ENCODE results near the gene UBL4B.

UBL4B gene

DNA sequence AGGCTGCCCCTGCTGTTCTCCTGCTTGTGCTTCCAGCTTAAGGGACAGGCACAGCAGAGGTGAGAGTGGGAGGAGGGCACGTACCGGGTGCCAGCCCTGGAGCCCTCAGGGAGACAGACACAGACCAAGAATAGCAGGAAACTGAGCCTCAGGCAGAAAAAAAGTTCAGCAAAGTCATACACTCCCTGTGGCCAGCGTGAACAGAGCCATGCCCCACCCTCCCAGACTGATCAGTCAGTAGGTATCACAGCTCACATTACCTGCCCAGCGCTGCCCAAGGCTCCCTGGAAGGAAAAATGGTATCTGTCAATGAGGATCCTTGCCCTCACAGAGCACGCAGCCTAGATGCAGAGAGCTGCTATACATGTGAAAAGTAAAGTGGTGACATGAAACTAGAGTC, 1.3 kb downstream of the UBL4B start:
- no peak overlapping the region for H2AFZ ChIP-seq (ENCODE audit: low read depth, low read length)
- no peaks in the 10 kb centered on the region for H3K9me3 ChIP-seq (ENCODE audit: control insufficient read depth, low read length)
- H3K79me1 ChIP-seq (replicated peaks; ENCODE audit: low read length, poor library complexity, severe bottlenecking), result no peaks in the 10 kb centered on the region
- WGBS, result 63% methylated on average over 5 of the region's 5 CpGs
- no peak overlapping the region for H2BK120ac ChIP-seq (ENCODE audit: low read depth, low read length)
- no peak overlapping the region for H2BK15ac ChIP-seq (ENCODE audit: low read depth, poor library complexity, severe bottlenecking)
- no peak overlapping the region for H4K8ac ChIP-seq (ENCODE audit: low read length)
- H3K4me2 ChIP-seq (ENCODE audit: low read length, poor library complexity, severe bottlenecking), result no peak overlapping the region
- H3K18ac ChIP-seq (ENCODE audit: low read depth in 1 of 2, low read length in 2 of 2), result no peak overlapping the region
- no peak overlapping the region for H2BK5ac ChIP-seq (ENCODE audit: low read depth, low read length, poor library complexity, severe bottlenecking)
- H3K9ac ChIP-seq (ENCODE audit: low read length), result no peak overlapping the region
- DNase-seq, result no peak
- H3K27me3 ChIP-seq (ENCODE audit: control insufficient read depth in 1 of 2, insufficient read depth in 1 of 2, low read length in 2 of 2), result peaks cover 34 to 67% of the 10 kb centered on the region in 2 experiments
- no peaks in the 10 kb centered on the region for H3K36me3 ChIP-seq (ENCODE audit: control insufficient read depth in 1 of 2, insufficient read depth in 2 of 2, low read depth in 1 of 2, low read length in 2 of 2)
- H3K14ac ChIP-seq (ENCODE audit: low read length in 2 of 2), result no peak overlapping the region
- no peak overlapping the region for H2AK5ac ChIP-seq (ENCODE audit: low read length, severe bottlenecking)
- H3K4me1 ChIP-seq (ENCODE audit: control insufficient read depth, insufficient read depth, low read depth, low read length), result no peaks in the 10 kb centered on the region
- H3K4me3 ChIP-seq (ENCODE audit: insufficient read depth in 1 of 2, low read depth in 1 of 2, low read length in 2 of 2), result no peak overlapping the region
- H3K4ac ChIP-seq (ENCODE audit: low read depth in 1 of 2, low read length in 2 of 2), result no peak overlapping the region
- no peak overlapping the region for H2BK12ac ChIP-seq (ENCODE audit: low read length in 2 of 2)
- H4K91ac ChIP-seq (ENCODE audit: low read length), result no peak overlapping the region
- H3K23ac ChIP-seq (ENCODE audit: low read length in 2 of 2), result no peak overlapping the region
- no peak overlapping the region for H3K27ac ChIP-seq (ENCODE audit: low read length, poor library complexity, severe bottlenecking)

DNA sequence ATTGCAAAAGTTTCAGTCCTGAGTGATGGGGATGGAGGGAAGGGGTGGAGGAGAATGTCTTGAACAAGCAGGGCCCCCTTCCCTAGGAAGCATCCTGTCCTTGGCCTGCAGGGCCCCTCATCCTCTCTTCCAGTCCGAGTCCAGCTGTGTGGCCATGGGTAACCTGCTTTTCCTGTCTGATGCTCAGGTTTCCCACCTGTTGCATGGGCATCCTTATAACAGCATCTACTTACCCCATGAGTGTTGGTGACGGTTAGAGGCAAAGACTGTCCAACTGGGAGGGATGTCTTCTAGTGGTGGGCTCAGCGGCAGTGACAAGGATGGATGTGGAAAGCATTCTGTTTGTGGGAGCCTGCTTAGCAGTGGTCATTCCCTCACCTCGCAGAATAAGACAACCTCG, 1.9 kb downstream of the UBL4B start:
- H2BK5ac ChIP-seq (ENCODE audit: low read depth, low read length, poor library complexity, severe bottlenecking), result no peak overlapping the region
- no peak overlapping the region for H4K91ac ChIP-seq (ENCODE audit: low read length)
- no peak overlapping the region for H3K4me3 ChIP-seq (ENCODE audit: insufficient read depth in 1 of 2, low read depth in 1 of 2, low read length in 2 of 2)
- no peak for DNase-seq
- H3K9ac ChIP-seq (ENCODE audit: low read length), result no peak overlapping the region
- no peak overlapping the region for H2AK5ac ChIP-seq (ENCODE audit: low read length, severe bottlenecking)
- H2BK12ac ChIP-seq (ENCODE audit: low read length in 2 of 2), result no peak overlapping the region
- H3K27ac ChIP-seq (ENCODE audit: low read length, poor library complexity, severe bottlenecking), result no peak overlapping the region
- no peak overlapping the region for H3K4me2 ChIP-seq (ENCODE audit: low read length, poor library complexity, severe bottlenecking)
- H3K27me3 ChIP-seq (ENCODE audit: control insufficient read depth in 1 of 2, insufficient read depth in 1 of 2, low read length in 2 of 2), result peaks cover 34 to 60% of the 10 kb centered on the region in 2 experiments
- no peak overlapping the region for H2AFZ ChIP-seq (ENCODE audit: low read depth, low read length)
- H2BK15ac ChIP-seq (ENCODE audit: low read depth, poor library complexity, severe bottlenecking), result no peak overlapping the region
- H3K4ac ChIP-seq (ENCODE audit: low read depth in 1 of 2, low read length in 2 of 2), result no peak overlapping the region
- H3K79me1 ChIP-seq (replicated peaks; ENCODE audit: low read length, poor library complexity, severe bottlenecking), result no peaks in the 10 kb centered on the region
- H3K9me3 ChIP-seq (ENCODE audit: control insufficient read depth, low read length), result no peaks in the 10 kb centered on the region
- H3K4me1 ChIP-seq (ENCODE audit: control insufficient read depth, insufficient read depth, low read depth, low read length), result no peaks in the 10 kb centered on the region
- no peak overlapping the region for H3K23ac ChIP-seq (ENCODE audit: low read length in 2 of 2)
- no peak overlapping the region for H3K14ac ChIP-seq (ENCODE audit: low read length in 2 of 2)
- H3K18ac ChIP-seq (ENCODE audit: low read depth in 1 of 2, low read length in 2 of 2), result no peak overlapping the region
- no peak overlapping the region for H2BK120ac ChIP-seq (ENCODE audit: low read depth, low read length)
- WGBS, result 85% methylated on average over 5 of the region's 5 CpGs
- no peak overlapping the region for H4K8ac ChIP-seq (ENCODE audit: low read length)
- no peaks in the 10 kb centered on the region for H3K36me3 ChIP-seq (ENCODE audit: control insufficient read depth in 1 of 2, insufficient read depth in 2 of 2, low read depth in 1 of 2, low read length in 2 of 2)

DNA sequence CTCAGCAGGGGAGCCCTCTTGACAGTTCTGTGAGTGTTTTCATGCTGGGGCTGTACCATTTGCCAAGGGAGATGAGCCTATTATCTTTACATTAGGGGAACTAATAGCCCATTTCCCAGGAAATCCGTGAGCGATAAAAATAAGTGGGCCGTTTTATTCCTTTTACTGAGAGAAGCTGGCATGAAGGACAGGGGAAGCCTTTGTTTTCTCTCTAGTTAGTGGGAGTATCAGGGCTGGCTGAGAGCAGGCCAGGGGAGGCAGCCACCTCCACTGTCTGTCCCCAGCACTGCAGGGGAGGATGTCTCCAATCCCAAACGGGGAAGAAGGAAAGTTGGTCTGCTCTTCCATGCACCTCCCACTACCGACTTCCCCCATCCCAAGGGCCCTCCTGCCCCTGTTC, 2.5 kb downstream of the UBL4B start:
- Histone ChIP-seq H2BK120ac (ENCODE audit: low read depth, low read length) (no peak overlapping the region), H3K79me1 (replicated peaks; ENCODE audit: low read length, poor library complexity, severe bottlenecking) (no peaks in the 10 kb centered on the region), H3K14ac (ENCODE audit: low read length in 2 of 2) (no peak overlapping the region), H3K27me3 (ENCODE audit: control insufficient read depth in 1 of 2, insufficient read depth in 1 of 2, low read length in 2 of 2) (peaks cover 34 to 57% of the 10 kb centered on the region in 2 experiments), H4K8ac (ENCODE audit: low read length) (no peak overlapping the region), H3K4me2 (ENCODE audit: low read length, poor library complexity, severe bottlenecking) (no peak overlapping the region), H2BK5ac (ENCODE audit: low read depth, low read length, poor library complexity, severe bottlenecking) (no peak overlapping the region), H3K4me1 (ENCODE audit: control insufficient read depth, insufficient read depth, low read depth, low read length) (no peaks in the 10 kb centered on the region), H2BK15ac (ENCODE audit: low read depth, poor library complexity, severe bottlenecking) (no peak overlapping the region), H3K4me3 (ENCODE audit: insufficient read depth in 1 of 2, low read depth in 1 of 2, low read length in 2 of 2) (no peak overlapping the region), H3K9ac (ENCODE audit: low read length) (no peak overlapping the region), H2AFZ (ENCODE audit: low read depth, low read length) (no peak overlapping the region), H2BK12ac (ENCODE audit: low read length in 2 of 2) (no peak overlapping the region), H3K18ac (ENCODE audit: low read depth in 1 of 2, low read length in 2 of 2) (no peak overlapping the region), H2AK5ac (ENCODE audit: low read length, severe bottlenecking) (no peak overlapping the region), H3K9me3 (ENCODE audit: control insufficient read depth, low read length) (no peaks in the 10 kb centered on the region), H3K23ac (ENCODE audit: low read length in 2 of 2) (no peak overlapping the region), H3K27ac (ENCODE audit: low read length, poor library complexity, severe bottlenecking) (no peak overlapping the region), H4K91ac (ENCODE audit: low read length) (no peak overlapping the region), H3K4ac (ENCODE audit: low read depth in 1 of 2, low read length in 2 of 2) (no peak overlapping the region), H3K36me3 (ENCODE audit: control insufficient read depth in 1 of 2, insufficient read depth in 2 of 2, low read depth in 1 of 2, low read length in 2 of 2) (no peaks in the 10 kb centered on the region)
- WGBS, result 57% methylated on average over 5 of the region's 5 CpGs
- DNase-seq, result no peak

DNA sequence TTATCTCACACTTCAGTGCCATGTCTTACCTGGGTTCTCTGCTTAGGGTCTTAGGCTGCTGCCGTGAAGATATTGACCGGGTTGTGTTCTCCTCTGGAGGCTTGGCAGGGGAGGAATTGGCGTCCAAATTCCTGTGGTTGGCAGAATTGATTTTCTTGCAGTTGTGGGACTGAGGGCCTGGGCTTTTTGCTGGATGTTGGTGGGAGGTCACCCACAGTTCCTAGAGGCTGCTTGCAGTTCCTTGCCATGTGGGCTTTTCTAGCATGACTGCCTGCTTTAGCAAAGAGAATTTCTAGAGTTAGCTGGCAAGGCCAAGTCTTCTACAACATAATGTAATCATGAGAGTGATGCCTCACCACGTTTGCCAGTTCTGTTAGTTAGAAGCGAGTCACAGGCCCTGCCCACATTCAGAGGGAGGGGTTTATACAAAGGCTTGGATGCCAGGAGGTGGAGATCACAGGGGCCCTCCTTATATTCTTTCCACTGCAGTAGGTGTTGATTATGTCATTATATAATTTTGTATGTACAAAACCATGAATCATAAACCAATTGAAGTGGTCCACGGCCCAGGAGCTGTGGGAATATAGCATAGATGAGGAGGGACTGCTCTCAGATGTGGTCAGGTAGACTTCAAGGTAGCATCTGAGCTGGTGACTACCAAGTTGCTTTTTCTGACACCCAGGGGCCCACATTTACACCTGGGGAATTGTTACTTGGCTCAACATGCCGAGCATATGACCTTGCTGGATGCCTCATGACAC, 6.6 kb downstream of the UBL4B start:
- no peak overlapping the region for H3K23ac ChIP-seq (ENCODE audit: low read length in 2 of 2)
- H3K9me3 ChIP-seq (ENCODE audit: control insufficient read depth, low read length), result peaks cover 3% of the 10 kb centered on the region
- no peak overlapping the region for H4K8ac ChIP-seq (ENCODE audit: low read length)
- no peak for DNase-seq
- H3K4ac ChIP-seq (ENCODE audit: low read depth in 1 of 2, low read length in 2 of 2), result no peak overlapping the region
- no peak overlapping the region for H3K14ac ChIP-seq (ENCODE audit: low read length in 2 of 2)
- no peak overlapping the region for H3K4me2 ChIP-seq (ENCODE audit: low read length, poor library complexity, severe bottlenecking)
- H3K9ac ChIP-seq (ENCODE audit: low read length), result no peak overlapping the region
- H2BK15ac ChIP-seq (ENCODE audit: low read depth, poor library complexity, severe bottlenecking), result no peak overlapping the region
- H3K18ac ChIP-seq (ENCODE audit: low read depth in 1 of 2, low read length in 2 of 2), result no peak overlapping the region
- no peak overlapping the region for H3K27ac ChIP-seq (ENCODE audit: low read length, poor library complexity, severe bottlenecking)
- no peak overlapping the region for H2AFZ ChIP-seq (ENCODE audit: low read depth, low read length)
- peaks cover 23 to 27% of the 10 kb centered on the region in 2 experiments for H3K27me3 ChIP-seq (ENCODE audit: control insufficient read depth in 1 of 2, insufficient read depth in 1 of 2, low read length in 2 of 2)
- no peak overlapping the region for H2BK12ac ChIP-seq (ENCODE audit: low read length in 2 of 2)
- no peaks in the 10 kb centered on the region for H3K79me1 ChIP-seq (replicated peaks; ENCODE audit: low read length, poor library complexity, severe bottlenecking)
- WGBS, result 59% methylated on average over 7 of the region's 7 CpGs
- no peak overlapping the region for H4K91ac ChIP-seq (ENCODE audit: low read length)
- no peak overlapping the region for H2AK5ac ChIP-seq (ENCODE audit: low read length, severe bottlenecking)
- H3K4me1 ChIP-seq (ENCODE audit: control insufficient read depth, insufficient read depth, low read depth, low read length), result no peaks in the 10 kb centered on the region
- no peak overlapping the region for H3K4me3 ChIP-seq (ENCODE audit: insufficient read depth in 1 of 2, low read depth in 1 of 2, low read length in 2 of 2)
- no peak overlapping the region for H2BK5ac ChIP-seq (ENCODE audit: low read depth, low read length, poor library complexity, severe bottlenecking)
- no peak overlapping the region for H2BK120ac ChIP-seq (ENCODE audit: low read depth, low read length)
- H3K36me3 ChIP-seq (ENCODE audit: control insufficient read depth in 1 of 2, insufficient read depth in 2 of 2, low read depth in 1 of 2, low read length in 2 of 2), result no peaks in the 10 kb centered on the region

All from mesenchymal stem cell (in vitro differentiated cells and primary cell).